GM19240 (cell line): ENCODE data around the gene STUB1.

ENCODE experiments used
- DNase-seq: peaks from one replicate; pipeline ENCODE4 v3.0.0; 2011; ENCODE audit warnings: low spot score; ENCODE audit not compliant: insufficient read length

STUB1 gene

DNA sequence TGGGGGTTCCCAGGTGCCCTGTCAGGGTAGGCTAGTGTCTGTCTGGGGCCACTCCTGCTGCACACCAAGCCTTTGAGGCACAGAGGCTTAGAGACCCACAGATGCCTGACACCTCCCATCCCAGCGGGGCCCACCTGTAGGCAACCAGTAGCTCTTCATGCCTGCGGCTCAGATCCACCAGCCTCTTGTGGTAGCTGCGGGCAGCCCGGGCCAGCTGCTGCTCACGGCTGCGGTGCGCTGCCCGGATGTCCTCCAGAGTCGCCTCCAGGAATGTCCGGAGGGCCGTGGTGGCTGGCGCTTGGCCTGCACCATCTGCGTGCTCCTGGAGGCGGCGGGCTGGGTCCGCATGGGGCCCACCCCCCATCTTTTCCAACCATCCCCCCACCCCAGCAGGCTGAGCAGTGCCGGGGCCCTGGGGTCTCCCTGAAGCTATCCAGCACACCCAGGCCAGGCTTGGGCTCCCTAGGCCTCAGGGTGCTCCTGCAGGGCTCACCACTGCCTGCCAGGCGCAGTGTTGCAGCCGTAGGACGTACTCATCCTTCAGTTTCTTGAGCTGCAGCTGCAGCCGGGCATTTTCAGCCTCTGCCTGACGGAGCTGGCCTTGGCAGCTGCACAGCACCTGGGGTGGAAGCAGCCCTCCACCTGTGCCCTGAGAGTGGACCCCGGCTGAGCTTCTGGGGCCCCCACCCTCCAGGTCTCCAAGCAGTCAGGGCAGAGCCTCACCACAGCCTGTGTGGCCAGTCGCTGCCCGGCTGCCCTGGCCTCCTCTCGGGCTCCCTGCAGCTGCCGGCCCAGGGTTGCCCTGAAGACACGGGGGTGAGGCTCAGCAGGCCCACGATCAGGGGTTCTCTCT is 44.2 kb downstream of the STUB1 start:
- no peak for DNase-seq

GRCh38 chr16:725041-725376 is 44.8 kb downstream of the STUB1 start:
- no peak for DNase-seq

GRCh38 chr16:725463-726187 is 45.4 kb downstream of the STUB1 start:
- DNase-seq = no peak

DNA sequence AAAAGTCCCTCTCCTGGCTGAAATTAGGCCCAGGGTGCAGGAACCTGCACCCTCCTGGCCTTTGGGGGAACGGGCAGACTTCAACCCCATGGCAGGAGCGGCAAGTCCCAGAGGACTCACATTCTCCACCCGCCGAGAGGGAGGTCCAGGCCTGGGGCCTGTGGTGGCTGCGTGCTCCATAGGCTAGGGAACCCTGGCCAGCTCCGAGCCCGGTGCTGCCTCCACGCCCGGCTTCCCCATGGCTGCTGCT is 45.9 kb downstream of the STUB1 start:
- DNase-seq = no peak

DNA sequence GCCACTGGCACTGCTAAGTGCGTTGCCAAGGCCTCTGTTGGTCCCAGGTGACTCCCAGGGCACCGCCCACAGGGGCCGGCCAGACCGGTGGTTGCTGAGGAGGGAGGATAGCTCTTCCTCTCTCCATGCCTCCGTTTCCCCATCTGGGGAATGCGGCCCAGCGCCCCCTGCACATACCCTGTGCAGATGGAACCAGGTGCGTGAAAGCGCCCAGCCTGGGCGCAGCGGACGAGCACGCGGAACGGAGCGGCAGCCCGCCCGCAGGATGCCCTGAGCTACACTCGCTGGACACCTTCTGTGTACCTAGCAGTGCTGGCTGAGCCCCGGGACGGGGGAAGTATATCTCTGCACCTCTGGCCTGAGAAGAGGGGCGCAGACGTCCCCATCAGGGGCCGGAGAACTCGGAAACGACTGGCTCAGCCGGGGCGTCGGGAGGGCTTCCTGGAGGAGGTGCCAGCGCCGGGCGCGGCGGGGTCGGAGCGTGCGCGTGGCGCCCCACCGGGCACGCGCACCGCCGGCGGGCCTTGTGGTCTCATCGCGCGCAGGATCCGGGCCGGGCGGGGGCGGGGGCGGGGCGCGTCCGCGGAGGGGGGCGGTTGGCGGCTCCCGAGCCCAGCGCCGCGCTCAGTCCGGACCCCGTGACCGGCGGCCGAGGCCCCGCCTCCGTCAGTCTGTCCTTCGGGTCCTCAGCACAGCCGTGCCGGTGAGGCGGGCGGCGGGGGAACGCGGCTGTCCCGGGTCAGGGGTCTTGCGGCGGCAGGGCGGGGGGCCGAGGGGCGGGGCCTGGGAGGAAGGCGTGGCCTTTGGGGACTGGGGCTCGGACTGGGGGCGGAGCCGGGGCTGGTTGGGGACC is 46.5 kb downstream of the STUB1 start, which contains the start of the genes CCDC78 and HAGHL:
CCDC78 (minus strand) TSS at position 6 of the 853 bp plus-strand sequence. CDS start 76 bp downstream, outside the sequence.
HAGHL (plus strand) TSS at position 669 of the 853 bp plus-strand sequence. CDS start 404 bp downstream, outside the sequence.
- no peak for DNase-seq

- DNase-seq = no peak
Measured at GRCh38 chr16:727291-727977, 47.2 kb downstream of the STUB1 start.

DNA sequence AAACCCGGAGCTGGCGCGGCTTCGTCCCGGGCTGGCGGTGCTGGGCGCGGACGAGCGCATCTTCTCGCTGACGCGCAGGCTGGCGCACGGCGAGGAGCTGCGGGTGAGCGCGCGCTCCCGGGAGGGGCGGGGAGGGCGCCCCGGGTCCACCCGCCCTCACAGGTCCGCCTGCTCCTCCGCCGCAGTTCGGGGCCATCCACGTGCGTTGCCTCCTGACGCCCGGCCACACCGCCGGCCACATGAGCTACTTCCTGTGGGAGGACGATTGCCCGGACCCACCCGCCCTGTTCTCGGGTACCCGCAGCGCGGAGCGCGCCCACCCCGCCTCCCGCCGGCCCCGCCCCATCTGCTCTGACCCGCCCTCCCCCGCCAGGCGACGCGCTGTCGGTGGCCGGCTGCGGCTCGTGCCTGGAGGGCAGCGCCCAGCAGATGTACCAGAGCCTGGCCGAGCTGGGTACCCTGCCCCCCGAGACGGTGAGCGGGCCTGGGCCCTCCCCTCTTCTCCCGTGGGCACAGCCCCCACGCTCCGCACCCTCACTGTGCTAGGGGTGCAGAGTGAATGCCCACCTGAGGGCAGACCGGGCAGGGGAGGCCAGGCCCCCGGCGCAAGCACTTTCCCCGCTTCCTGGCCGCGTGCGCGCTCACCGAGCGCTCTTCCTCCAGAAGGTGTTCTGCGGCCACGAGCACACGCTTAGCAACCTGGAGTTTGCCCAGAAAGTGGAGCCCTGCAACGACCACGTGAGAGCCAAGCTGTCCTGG is 48.1 kb downstream of the STUB1 start:
- no peak for DNase-seq

DNA sequence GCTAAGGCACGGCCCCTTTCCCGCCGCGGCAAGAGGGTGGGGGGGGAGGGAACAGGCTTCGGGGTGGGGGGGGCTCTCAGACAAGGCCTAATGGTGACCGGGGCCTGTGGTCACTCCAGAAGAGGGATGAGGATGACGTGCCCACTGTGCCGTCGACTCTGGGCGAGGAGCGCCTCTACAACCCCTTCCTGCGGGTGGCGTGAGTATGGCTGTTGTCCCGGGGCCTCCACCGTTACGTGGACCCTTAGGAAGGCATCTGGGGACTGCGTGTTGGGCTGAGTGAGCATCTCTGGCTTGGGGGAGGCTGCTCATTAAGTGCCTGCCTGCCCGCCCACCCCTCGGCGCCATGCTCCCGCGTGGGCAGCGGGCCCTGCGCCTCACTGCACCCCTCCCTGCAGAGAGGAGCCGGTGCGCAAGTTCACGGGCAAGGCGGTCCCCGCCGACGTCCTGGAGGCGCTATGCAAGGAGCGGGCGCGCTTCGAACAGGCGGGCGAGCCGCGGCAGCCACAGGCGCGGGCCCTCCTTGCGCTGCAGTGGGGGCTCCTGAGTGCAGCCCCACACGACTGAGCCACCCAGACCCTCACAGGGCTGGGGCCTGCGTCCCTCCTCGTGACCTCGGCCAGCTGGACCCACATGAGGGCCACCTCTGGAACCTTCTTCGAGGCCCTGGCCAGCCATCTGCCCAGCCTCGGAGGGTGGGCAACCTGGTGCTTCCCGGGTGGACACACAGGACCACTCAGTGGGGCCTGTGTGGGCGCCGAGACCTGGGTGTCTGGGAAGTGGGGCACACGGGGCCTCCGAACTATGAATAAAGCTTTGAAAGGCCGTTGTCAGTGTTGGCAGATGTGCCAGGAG is 48.9 kb downstream of the STUB1 start:
- DNase-seq = no peak

- DNase-seq = no peak
Measured at GRCh38 chr16:729768-730665, 49.8 kb downstream of the STUB1 start.

DNA sequence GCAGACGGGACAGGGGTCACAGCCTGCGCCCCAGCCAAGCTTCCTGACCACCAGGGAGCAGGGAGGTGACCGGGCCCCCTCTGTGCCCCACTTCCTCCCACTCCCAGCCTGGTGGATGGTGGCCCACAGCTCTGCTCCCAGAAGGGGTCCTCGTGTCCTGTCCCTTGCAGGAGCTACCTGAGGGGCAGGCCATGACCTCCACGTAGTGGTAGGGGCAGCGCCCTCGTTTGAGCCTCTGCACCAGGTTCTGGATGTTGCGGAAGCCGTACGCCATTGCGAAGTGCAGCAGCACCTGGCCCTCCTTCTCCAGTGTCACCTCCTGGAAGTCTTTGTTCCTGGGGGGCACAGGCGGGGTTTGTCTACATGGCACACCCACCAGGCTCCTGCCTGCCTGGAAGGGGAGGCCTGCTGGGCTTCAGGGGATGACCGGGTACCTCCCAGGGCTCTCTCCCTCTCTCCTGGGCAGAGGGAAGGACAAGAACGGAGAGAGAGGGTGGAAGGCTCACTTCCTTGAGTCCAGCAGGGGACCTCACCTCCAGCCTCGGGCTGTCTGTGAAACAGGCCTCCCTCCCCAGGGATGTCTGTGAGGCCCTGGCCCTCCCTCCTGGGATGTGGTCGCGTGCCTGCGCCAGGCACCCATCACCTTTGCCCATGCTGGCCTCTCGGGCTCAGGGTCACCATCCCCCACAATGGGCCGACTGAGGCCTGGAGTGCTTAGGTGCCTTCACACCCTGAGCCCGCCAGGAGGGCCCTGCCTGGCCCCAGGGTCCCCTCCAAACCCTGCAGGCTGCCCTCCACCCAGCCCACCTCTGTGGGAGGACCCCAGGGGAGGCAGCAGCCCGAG is 50.7 kb downstream of the STUB1 start:
- no peak for DNase-seq

DNA sequence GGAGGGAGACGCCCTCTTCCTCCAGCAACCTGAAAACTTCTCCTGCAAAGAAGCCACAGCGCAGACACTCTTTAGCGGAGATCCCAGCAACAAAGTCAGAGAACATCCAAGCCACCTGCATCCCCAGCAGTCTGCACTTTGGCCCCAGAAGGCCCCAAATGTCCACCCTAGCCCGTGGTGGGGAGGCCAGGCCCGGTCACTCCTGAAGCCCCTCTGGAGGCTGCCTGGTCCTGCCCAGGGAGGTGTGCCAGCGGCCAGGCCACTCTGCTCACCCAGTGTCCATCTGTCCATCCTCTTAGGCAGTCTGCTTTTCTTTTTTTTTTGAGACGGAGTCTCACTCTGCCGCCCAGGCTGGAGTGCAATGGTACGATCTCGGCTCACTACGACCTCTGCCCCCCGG is 52.1 kb downstream of the STUB1 start:
- DNase-seq = no peak
